Measurements from ENCODE around the gene ANKMY2.

GRCh38 chr7:16598015-16598414 lies 47.5 kb downstream of the ANKMY2 start:
- no peak for TF ChIP-seq CTCF (conservative IDR thresholded peaks at IDR 0.05 in 1 of 2, IDR thresholded peaks at IDR 0.05 in 1 of 2; ENCODE audit: low read depth in 1 of 2, low read length in 2 of 2)
- no peak for TF ChIP-seq EZH2 (IDR thresholded peaks at IDR 0.05; ENCODE audit: low read length, missing control alignments)
